Natural killer cell treated with Interleukin-12 subunit alpha and Interleukin-12 subunit beta and Interleukin-15 and Interleukin-18, amount 100 ng/mL, for 72 hours (primary cell): ENCODE data around the gene PARK7. TPM values are rescaled to one million over a fixed set of nuclear protein-coding genes. Genes with fewer than 3 reads are reported as not detected.

ENCODE experiments used
- ATAC-seq, 2 donors: fragments of 150-1000 bp; cut with Tn5 transposase in 1 of 2; sonication (Bioruptor Pico), chemical (Tn5 transposase) in 1 of 2; 2 replicates each; pipeline ENCODE4 v1.10.0; 2021
- DNase-seq: peaks from one replicate; pipeline ENCODE4 v3.0.0; 2022; ENCODE audit warnings: low spot score
- H3K27ac Mint-ChIP-seq, 2 donors: 1 replicate in 1 of 2; 2 replicates in 1 of 2; pipeline ENCODE4 v1.8.0; 2022; ENCODE audit warnings: mixed read lengths in 2 of 2, mild to moderate bottlenecking in 1 of 2, moderate library complexity in 1 of 2
- H3K27me3 Mint-ChIP-seq, 2 donors: 1 replicate in 1 of 2; 2 replicates in 1 of 2; pipeline ENCODE4 v1.8.0; 2022; ENCODE audit warnings: mixed read lengths in 2 of 2
- H3K36me3 Mint-ChIP-seq: one replicate; pipeline ENCODE4 v1.8.0; 2022; ENCODE audit warnings: mixed read lengths
- H3K4me1 Mint-ChIP-seq, 2 donors: 1 replicate in 1 of 2; 2 replicates in 1 of 2; pipeline ENCODE4 v1.8.0; 2022; ENCODE audit warnings: low read depth in 2 of 2, mixed read lengths in 2 of 2, mild to moderate bottlenecking in 1 of 2
- H3K4me3 Mint-ChIP-seq: one replicate; pipeline ENCODE4 v1.8.0; 2022; ENCODE audit warnings: mixed read lengths
- H3K9me3 Mint-ChIP-seq: 2 replicates; pipeline ENCODE4 v1.8.0; 2022; ENCODE audit warnings: mixed read lengths
- total RNA-seq, 2 donors: library from RNA; stranded (reverse); gene quantifications; one replicate each; pipeline ENCODE4 v1.2.3, GENCODE V29; 2022

PARK7 gene
- total RNA-seq, 2 donors from 2014 or later, result 417 to 446 TPM

DNA sequence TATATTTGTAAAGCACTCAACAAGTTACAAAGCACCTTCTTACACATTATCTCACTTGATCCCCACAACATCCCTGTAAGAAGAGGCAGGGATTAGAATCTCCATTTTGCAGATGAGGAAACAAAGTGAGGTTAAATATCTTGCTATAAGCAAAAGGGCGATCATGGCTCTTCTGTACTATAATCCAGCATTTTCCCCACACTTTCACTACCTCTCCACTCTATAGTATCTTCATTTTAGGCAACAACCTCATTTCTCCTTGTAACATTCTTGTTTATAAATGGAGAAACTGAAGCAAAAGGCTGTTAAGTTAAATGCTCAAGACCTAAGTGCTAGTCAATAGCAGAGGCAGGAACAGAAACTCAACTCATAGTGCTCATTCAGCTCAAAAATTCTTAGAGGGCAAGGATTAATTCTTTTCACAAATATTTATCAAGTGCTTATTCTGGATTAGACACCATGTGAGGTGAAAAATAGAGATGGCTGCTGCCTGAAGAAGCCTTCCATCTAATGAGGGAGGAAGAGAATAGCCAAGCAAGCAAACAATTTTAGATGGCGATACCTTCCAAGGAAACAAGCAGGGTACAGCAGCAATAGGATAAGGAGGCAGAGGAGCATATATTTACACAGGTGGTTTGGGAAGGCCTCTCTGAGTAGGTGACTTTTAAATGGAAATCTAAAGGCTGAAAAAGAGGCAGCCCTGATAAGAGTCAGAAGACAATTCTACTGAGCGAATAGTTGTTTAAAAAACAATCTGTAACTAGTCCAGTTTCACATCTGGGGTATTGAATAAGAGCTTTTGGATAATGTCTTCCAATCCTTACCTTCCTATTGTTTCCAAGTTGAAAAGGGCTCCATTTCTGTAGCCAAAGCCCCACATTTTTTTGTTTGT lies 61.1 kb downstream of the PARK7 start:
- Mint-ChIP-seq H3K4me3 (no peak overlapping the region), H3K9me3 (no peaks in the 10 kb centered on the region), H3K27me3 (peaks cover 24 to 26% of the 10 kb centered on the region in 2 donors), H3K4me1 (peaks cover 13 to 14% of the 10 kb centered on the region in 2 donors), H3K36me3 (peaks cover 6% of the 10 kb centered on the region), H3K27ac (no peak overlapping the region)
- no peak for DNase-seq
- no peak for ATAC-seq

DNA sequence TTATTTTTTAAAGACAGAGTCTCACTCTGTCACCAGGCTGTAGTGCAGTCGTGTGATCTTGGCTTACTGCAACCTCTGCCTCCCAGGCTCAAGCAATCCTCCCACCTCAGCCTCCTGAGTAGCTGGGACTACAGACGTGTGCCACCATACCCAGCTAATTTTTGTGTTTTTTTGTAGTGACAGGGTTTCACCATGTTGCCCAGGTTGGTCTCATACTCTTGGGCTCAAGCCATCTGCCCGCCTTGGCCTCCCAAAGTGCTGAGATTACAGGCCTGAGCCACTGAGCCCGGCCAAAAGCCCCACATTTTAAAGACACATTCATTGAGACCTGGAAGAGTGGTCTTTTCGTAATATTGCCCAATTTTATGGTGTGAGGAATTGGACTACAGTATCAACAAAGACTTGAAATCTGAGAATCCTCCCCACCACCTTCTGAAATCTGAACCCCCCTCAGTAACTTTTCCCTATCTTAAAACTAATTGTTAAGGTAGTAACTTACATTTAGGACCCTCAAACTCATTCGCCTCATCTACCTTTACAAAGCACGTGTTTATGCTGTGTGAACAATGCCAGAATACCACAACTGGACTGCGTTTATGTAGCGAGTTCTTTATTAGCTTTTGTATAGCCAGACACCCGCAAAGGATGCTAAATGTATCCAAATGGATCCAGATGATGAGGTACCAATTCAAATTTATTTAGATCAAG lies 61.9 kb downstream of the PARK7 start:
- Mint-ChIP-seq H3K4me3 (no peak overlapping the region), H3K4me1 (peaks cover 13 to 14% of the 10 kb centered on the region in 2 donors), H3K36me3 (peaks cover 6% of the 10 kb centered on the region), H3K27ac (peak overlapping the region in 1 of 2 donors; percentile 40), H3K27me3 (peaks cover 21 to 26% of the 10 kb centered on the region in 2 donors), H3K9me3 (no peaks in the 10 kb centered on the region)
- DNase-seq (no peak), ATAC-seq (no peak)

DNA sequence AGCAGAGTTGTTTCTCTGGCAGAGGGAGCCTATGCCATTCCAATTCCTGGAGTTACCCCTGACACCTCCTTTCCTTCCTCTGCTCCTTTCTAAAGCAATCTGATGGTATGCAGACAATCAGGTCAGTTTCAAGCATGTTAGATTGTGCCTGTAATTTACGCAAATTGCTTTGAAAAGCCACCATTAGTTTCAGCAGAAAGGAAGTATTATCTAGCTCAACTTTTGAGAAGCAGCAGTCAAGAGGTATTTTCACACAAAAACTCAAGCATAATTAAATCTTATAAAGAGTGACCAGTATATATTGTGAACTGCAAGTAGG lies 62.4 kb downstream of the PARK7 start:
- no peak overlapping the region for H3K4me3 Mint-ChIP-seq
- peaks cover 13 to 14% of the 10 kb centered on the region in 2 donors for H3K4me1 Mint-ChIP-seq
- peaks cover 18 to 22% of the 10 kb centered on the region in 2 donors for H3K27me3 Mint-ChIP-seq
- H3K9me3 Mint-ChIP-seq, result no peaks in the 10 kb centered on the region
- ATAC-seq (no peak), DNase-seq (no peak)
- H3K36me3 Mint-ChIP-seq, result peaks cover 6% of the 10 kb centered on the region
- peak overlapping the region in 1 of 2 donors; percentile 40 for H3K27ac Mint-ChIP-seq

DNA sequence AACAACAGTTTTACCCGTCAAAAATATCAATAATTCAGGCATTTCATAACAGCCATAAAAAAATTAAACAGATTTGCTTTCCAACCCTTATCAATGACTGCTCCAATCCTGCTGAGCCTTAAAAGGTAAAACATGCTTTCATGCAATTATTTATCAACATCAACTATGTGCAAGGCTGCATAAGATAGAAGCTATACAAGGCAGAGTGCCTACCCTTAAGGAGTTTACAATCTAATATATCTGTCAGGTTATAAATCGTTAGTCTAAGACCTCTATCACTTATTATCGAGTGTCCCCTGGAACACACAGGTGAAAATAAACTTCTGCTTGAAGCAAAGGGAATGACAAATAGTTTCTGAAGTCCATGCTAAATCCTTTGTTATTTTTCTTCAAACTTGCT lies 62.8 kb downstream of the PARK7 start:
- no peak for ATAC-seq
- peaks cover 6% of the 10 kb centered on the region for H3K36me3 Mint-ChIP-seq
- H3K9me3 Mint-ChIP-seq, result no peaks in the 10 kb centered on the region
- H3K27me3 Mint-ChIP-seq, result peaks cover 14 to 19% of the 10 kb centered on the region in 2 donors
- no peak overlapping the region for H3K4me3 Mint-ChIP-seq
- H3K4me1 Mint-ChIP-seq, result peaks cover 13 to 14% of the 10 kb centered on the region in 2 donors
- no peak for DNase-seq
- H3K27ac Mint-ChIP-seq, result no peak overlapping the region

GRCh38 chr1:8025061-8025670 lies 63.7 kb downstream of the PARK7 start:
- Mint-ChIP-seq H3K4me3 (peak overlapping the region; percentile 94), H3K36me3 (peaks cover 6% of the 10 kb centered on the region)

DNA sequence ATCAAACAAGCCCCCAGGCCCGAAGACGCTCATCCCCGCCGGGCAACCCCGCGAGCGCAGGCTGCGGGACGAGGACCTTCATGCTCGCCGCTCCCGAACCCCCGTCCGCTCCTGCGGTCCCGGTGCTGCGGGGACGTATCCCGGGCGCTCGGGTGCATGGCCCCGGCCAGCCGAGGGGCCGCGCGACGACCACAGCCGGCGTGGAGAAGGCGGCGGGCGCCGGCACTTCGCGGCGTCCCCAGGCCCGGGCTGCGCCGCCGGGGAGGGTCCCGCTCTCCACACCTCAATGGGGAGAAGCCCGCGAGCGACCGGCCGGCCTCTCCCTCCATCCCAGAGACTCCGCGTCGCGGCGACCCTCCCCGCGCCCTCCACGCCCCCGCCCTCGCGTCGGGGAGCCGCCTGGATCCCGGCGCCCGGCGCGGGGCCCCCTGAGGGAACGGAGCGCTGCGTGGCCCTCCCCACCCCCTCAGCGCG lies 64.2 kb downstream of the PARK7 start:
- ATAC-seq, result peak in 1 of 2 donors; percentile 38
- peaks cover 6% of the 10 kb centered on the region for H3K36me3 Mint-ChIP-seq

More at GRCh38 chr1:8025061-8025670, 63.7 kb downstream of the PARK7 start:
- no peak for DNase-seq
- H3K27ac Mint-ChIP-seq, result peak overlapping the region; percentile 55 to 78
- H3K4me1 Mint-ChIP-seq, result peaks cover 13 to 14% of the 10 kb centered on the region in 2 donors
- H3K9me3 Mint-ChIP-seq, result no peaks in the 10 kb centered on the region
- ATAC-seq, result no peak
- H3K27me3 Mint-ChIP-seq, result peaks cover 14 to 16% of the 10 kb centered on the region in 2 donors

GRCh38 chr1:8026153-8026975 lies 64.9 kb downstream of the PARK7 start, which contains the start of gene ERRFI1:
ERRFI1 (minus strand) TSS chr1:8026309; CDS start chr1:8015619, 10,690 bp downstream.
- peaks cover 6% of the 10 kb centered on the region for H3K36me3 Mint-ChIP-seq

More for the DNA sequence above, 64.2 kb downstream of the PARK7 start:
- Mint-ChIP-seq H3K4me3 (peak overlapping the region; percentile 94), H3K27ac (peak overlapping the region; percentile 55 to 78), H3K4me1 (peaks cover 13 to 14% of the 10 kb centered on the region in 2 donors), H3K9me3 (no peaks in the 10 kb centered on the region), H3K27me3 (peaks cover 14 to 16% of the 10 kb centered on the region in 2 donors)
- no peak for DNase-seq

DNA sequence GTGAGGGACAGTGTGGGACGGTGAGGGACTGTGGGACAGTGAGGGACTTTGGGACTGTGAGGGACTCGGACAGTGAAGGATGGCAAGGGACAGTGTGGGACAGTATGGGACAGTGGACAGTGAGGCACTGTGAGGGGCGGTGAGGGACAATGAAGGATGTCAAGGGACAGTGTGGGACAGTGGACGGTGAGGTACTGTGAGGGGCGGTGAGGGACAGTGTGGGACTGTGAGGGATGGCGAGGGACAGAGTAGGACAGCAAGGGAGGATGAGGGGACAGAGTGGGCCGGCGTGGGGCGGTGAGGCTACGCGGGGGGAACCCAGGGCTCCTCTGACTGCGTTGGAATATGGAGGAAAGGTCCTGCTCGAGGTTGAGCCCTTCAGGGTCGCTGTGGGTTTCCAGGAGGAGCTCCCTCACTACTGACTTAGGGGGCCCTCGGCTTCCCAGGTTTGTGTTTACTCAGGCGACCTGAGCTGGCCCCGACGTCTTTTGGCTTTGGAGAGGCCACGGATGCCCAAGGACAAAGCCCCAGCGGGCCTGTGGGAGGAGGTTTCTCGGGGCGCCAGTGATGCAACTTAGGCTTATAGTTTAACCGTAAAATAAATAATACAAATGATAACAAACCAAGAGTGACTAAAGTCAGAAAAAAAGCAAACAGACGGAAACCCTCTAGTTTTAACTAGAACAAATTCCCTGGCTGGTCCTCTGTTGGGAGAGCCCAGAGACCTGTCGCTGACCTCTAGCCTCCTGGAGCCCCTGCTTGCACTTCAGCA lies 65.7 kb downstream of the PARK7 start:
- Mint-ChIP-seq H3K9me3 (no peaks in the 10 kb centered on the region), H3K4me1 (peaks cover 13 to 14% of the 10 kb centered on the region in 2 donors), H3K27ac (peak overlapping the region; percentile 6 to 50), H3K4me3 (peak overlapping the region; percentile 81), H3K36me3 (peaks cover 6% of the 10 kb centered on the region), H3K27me3 (peaks cover 14 to 16% of the 10 kb centered on the region in 2 donors)
- no peak for ATAC-seq
- DNase-seq, result no peak

More at GRCh38 chr1:8026153-8026975, 64.9 kb downstream of the PARK7 start, which contains the start of gene ERRFI1:
- H3K4me3 Mint-ChIP-seq, result peak within 1 kb of the TSS; percentile 94
- peak within 1 kb of the TSS; percentile 55 to 78 for H3K27ac Mint-ChIP-seq
- H3K9me3 Mint-ChIP-seq, result no peaks in the 10 kb centered on the region
- peaks cover 14 to 16% of the 10 kb centered on the region in 2 donors for H3K27me3 Mint-ChIP-seq
- ATAC-seq (peak; percentile 98 to 99), DNase-seq (peak; percentile 97)
- H3K4me1 Mint-ChIP-seq, result peaks cover 13 to 14% of the 10 kb centered on the region in 2 donors

DNA sequence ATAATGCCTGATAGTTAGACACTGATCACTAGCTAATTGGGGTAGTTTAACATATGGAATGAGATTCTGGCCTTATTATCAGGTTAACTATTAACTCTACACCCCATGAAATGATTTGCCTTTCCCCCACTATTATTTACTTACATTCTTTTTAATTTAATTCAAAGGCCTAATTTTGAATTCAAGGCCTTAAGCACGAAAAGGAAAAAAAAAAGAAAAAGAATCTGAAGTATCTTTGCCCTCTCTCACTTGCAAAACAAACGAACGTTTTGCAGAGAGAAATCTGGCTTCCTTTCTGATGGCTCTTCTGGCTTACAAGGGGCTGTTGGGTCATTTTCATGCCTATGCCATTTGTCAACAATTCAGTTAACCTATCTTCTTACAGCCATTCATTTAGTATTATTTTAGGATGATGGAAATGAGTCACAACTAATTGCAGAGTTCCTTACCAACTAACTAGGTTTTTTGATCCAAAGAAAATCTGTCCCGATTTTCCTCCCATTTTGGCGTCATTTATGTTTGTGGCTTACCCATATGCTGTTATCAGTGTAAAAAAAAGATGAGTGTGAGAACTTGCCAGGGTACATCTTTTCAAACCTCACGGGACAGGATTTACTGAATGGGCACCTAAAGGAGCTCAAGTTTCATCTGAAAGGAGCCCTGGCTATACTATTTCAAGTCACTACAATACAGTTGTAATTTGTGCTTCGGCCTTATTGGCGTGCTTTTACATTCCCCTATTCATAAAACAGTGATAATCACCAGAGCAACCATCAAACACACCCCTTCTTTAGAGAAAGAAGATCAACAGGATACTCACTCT lies 66.4 kb downstream of the PARK7 start:
- H3K27me3 Mint-ChIP-seq, result peaks cover 8 to 16% of the 10 kb centered on the region in 2 donors
- ATAC-seq, result no peak
- no peak overlapping the region for H3K4me3 Mint-ChIP-seq
- peaks cover 10 to 14% of the 10 kb centered on the region in 2 donors for H3K4me1 Mint-ChIP-seq
- no peaks in the 10 kb centered on the region for H3K9me3 Mint-ChIP-seq
- DNase-seq, result no peak
- H3K27ac Mint-ChIP-seq, result no peak overlapping the region
- H3K36me3 Mint-ChIP-seq, result peaks cover 6% of the 10 kb centered on the region

DNA sequence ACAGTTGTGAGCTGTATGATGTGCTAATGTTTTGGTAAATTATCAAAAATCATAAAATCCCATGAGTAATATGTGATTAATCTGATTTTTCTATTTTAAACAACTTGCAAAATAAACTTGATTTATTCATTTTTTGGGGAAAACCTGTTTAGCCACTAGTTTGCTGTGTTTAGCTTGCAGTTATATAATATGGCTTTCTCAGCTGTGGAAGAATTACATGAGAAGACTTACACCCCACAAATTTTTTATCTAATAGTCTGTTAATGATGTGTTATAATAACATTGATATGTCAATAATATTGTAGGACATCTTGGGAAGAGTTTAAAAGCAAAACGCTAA lies 67.0 kb downstream of the PARK7 start:
- DNase-seq (no peak), ATAC-seq (no peak)
- H3K27me3 Mint-ChIP-seq, result peaks cover 11 to 16% of the 10 kb centered on the region in 2 donors
- H3K9me3 Mint-ChIP-seq, result no peaks in the 10 kb centered on the region
- peaks cover 13 to 14% of the 10 kb centered on the region in 2 donors for H3K4me1 Mint-ChIP-seq
- no peak overlapping the region for H3K27ac Mint-ChIP-seq
- H3K4me3 Mint-ChIP-seq, result no peak overlapping the region
- H3K36me3 Mint-ChIP-seq, result peaks cover 6% of the 10 kb centered on the region

- H3K36me3 Mint-ChIP-seq, result no peaks in the 10 kb centered on the region
- H3K27me3 Mint-ChIP-seq, result peaks cover 8 to 12% of the 10 kb centered on the region in 2 donors
- H3K27ac Mint-ChIP-seq, result no peak overlapping the region
- peaks cover 7 to 8% of the 10 kb centered on the region in 2 donors for H3K4me1 Mint-ChIP-seq
- no peaks in the 10 kb centered on the region for H3K9me3 Mint-ChIP-seq
- H3K4me3 Mint-ChIP-seq, result no peak overlapping the region
- no peak for ATAC-seq
- no peak for DNase-seq
Observed at GRCh38 chr1:8031176-8031785, 69.8 kb downstream of the PARK7 start.
